Body of pancreas (tissue), 4 donors: ENCODE measurements around the gene CLPX. TPM values are rescaled to one million over a fixed set of nuclear protein-coding genes. Genes with fewer than 3 reads are reported as not detected.

Experiments
- ATAC-seq: fragments of 150-250 bp; one replicate; pipeline ENCODE4 v1.9.1; 2016
- DNase-seq, 4 donors: peaks; one replicate each; pipeline ENCODE4 v3.0.0-alpha.2; 2019
- H3K27ac ChIP-seq, 4 donors: fragments of 200-600 bp; sonication (generic); 1 replicate in 3 of 4; 2 replicates in 1 of 4; pipeline versions ENCODE4 v1.5.1 to v1.6.1; 2016 to 2019; ENCODE audit warnings: mild to moderate bottlenecking in 1 of 4, mixed read lengths in 1 of 4, moderate library complexity in 1 of 4
- H3K27me3 ChIP-seq, 2 donors: fragments of 200-600 bp; sonication (generic); one replicate each; pipeline ENCODE4 v1.6.0; 2016; ENCODE audit warnings: mild to moderate bottlenecking in 1 of 2
- H3K36me3 ChIP-seq, 2 donors: fragments of 200-600 bp; sonication (generic); replicated peaks in 1 of 2; 2 replicates each; pipeline ENCODE4 v1.5.1; 2016; ENCODE audit warnings: low read depth in 2 of 2; ENCODE audit not compliant: insufficient read depth in 1 of 2
- H3K4me1 ChIP-seq: fragments of 200-600 bp; sonication (generic); one replicate; pipeline ENCODE4 v1.6.0; 2016
- H3K4me3 ChIP-seq, 2 donors: fragments of 200-600 bp; sonication (generic); 1 replicate in 1 of 2; 2 replicates in 1 of 2; pipeline ENCODE4 v1.5.1; 2016 to 2019
- H3K9me3 ChIP-seq, 3 donors: fragments of 200-600 bp; sonication (generic); 1 replicate in 2 of 3; 2 replicates in 1 of 3; pipeline ENCODE4 v1.5.1; 2016
- CTCF ChIP-seq, 7 experiments: fragments of 450-650 bp in 4 of 7; fragments of 200-600 bp in 3 of 7; sonication (generic) in 3 of 7; IDR thresholded peaks; one replicate each; pipeline ENCODE4 v1.5.1; 2016 to 2019; ENCODE audit warnings: antibody characterized with exemption in 7 of 7
- POLR2A ChIP-seq, 3 donors: fragments of 450-650 bp; IDR thresholded peaks; one replicate each; pipeline ENCODE4 v1.6.1; 2016; ENCODE audit warnings: antibody characterized with exemption in 3 of 3, mild to moderate bottlenecking in 2 of 3
- WGBS, 2 donors: methylation state at CpG; one replicate each; pipeline ENCODE4 v1.1.5; 2017; 5-methylcytosine and 5-hydroxymethylcytosine counted together
- intact Hi-C: fragments of 100-400 bp; cut with DNase I; formaldehyde crosslinking; loops from one replicate; pipeline ENCODE4 v1.15.1; 2023
- total RNA-seq, 2 donors: library from RNA; depleted of rRNA; stranded (reverse); fragments of >200 nt; gene quantifications; one replicate each; pipeline ENCODE4 v1.1.0, GENCODE V29; 2016

CLPX gene
- total RNA-seq, 2 donors from 2014 or later = 16.2 to 19.2 TPM

GRCh38 chr15:65217526-65218482 is 32.7 kb upstream of the CLPX start:
- DNase-seq (no peak), ATAC-seq (no peak)
- TF ChIP-seq POLR2A (IDR thresholded peaks at IDR 0.05) (no peak), CTCF (IDR thresholded peaks at IDR 0.05) (no peak)
- no peak overlapping the region for H3K27ac ChIP-seq
- intact Hi-C loops = no loop called here
- no peaks in the 10 kb centered on the region for H3K9me3 ChIP-seq
- H3K4me1 ChIP-seq = no peaks in the 10 kb centered on the region
- H3K4me3 ChIP-seq = no peak overlapping the region
- H3K36me3 ChIP-seq = no peaks in the 10 kb centered on the region
- no peaks in the 10 kb centered on the region for H3K27me3 ChIP-seq
- WGBS, 2 donors = 70 to 72% methylated on average over 10 of the region's 10 CpGs

DNA sequence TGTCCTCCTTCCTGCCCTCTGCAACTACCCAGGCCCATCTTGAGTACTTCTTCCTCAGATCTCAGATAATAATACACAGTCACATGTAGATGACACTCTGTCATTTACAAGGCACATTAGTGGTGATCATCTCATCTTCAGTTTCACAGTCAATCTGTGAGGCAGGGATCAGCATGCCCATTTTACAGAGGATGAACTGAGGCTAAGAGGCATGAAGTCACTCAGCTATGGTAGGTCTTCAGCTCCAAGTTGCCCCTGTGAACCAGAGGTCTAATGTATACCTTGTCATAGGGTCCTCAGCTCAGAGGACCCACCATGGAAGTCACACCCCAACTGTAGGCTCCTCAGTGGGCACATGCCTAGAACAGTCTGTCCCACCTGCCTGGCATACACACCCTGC is 30.4 kb upstream of the CLPX start:
- intact Hi-C loops = no loop called here
- no peak for ATAC-seq
- TF ChIP-seq POLR2A (IDR thresholded peaks at IDR 0.05) (no peak), CTCF (IDR thresholded peaks at IDR 0.05) (no peak)
- Histone ChIP-seq H3K27me3 (no peaks in the 10 kb centered on the region), H3K4me1 (no peaks in the 10 kb centered on the region), H3K36me3 (no peaks in the 10 kb centered on the region), H3K9me3 (no peaks in the 10 kb centered on the region), H3K4me3 (no peak overlapping the region), H3K27ac (no peak overlapping the region)
- DNase-seq = no peak

- TF ChIP-seq CTCF (IDR thresholded peaks at IDR 0.05) (no peak), POLR2A (IDR thresholded peaks at IDR 0.05) (no peak)
Measured at GRCh38 chr15:65214010-65214409, 28.9 kb upstream of the CLPX start.

GRCh38 chr15:65213241-65213640 is 28.1 kb upstream of the CLPX start:
- 40 to 65% methylated on average over 2 of the region's 2 CpGs for WGBS, 2 donors
- intact Hi-C loops = no loop called here
- no peak overlapping the region for H3K27ac ChIP-seq
- ATAC-seq (no peak), DNase-seq (no peak)
- H3K27me3 ChIP-seq = no peaks in the 10 kb centered on the region
- H3K9me3 ChIP-seq = no peaks in the 10 kb centered on the region
- H3K4me1 ChIP-seq = no peaks in the 10 kb centered on the region
- H3K4me3 ChIP-seq = no peak overlapping the region
- TF ChIP-seq POLR2A (IDR thresholded peaks at IDR 0.05) = no peak
- TF ChIP-seq CTCF (IDR thresholded peaks at IDR 0.05) = no peak
- no peaks in the 10 kb centered on the region for H3K36me3 ChIP-seq

More at GRCh38 chr15:65214010-65214409, 28.9 kb upstream of the CLPX start:
- Histone ChIP-seq H3K9me3 (no peaks in the 10 kb centered on the region), H3K27ac (no peak overlapping the region), H3K4me3 (no peak overlapping the region), H3K36me3 (no peaks in the 10 kb centered on the region), H3K27me3 (no peaks in the 10 kb centered on the region), H3K4me1 (no peaks in the 10 kb centered on the region)
- WGBS, 2 donors = 53 to 65% methylated on average over 4 of the region's 4 CpGs
- intact Hi-C loops = no loop called here
- no peak for DNase-seq
- ATAC-seq = no peak

DNA sequence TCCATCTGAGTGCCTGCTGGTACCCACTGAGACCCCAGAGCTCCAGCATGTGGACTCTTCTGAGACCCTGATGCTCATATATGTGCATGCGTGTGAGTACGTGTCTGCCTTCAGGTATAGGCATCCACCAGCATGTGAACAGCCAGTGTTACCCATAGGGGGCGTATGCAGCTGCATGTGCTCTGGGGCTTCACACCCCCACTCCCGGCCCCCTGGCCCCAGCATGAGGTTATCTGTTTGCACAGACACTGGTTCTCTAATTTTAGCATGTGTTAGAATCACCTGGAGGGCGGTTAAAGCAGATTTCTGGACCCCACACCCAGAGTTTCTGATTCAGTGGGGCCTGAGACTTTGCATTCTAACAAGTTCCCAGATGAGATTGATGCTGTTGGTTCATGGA is 27.0 kb upstream of the CLPX start:
- Histone ChIP-seq H3K36me3 (no peaks in the 10 kb centered on the region), H3K9me3 (no peaks in the 10 kb centered on the region), H3K27me3 (no peaks in the 10 kb centered on the region), H3K4me3 (no peak overlapping the region), H3K4me1 (no peaks in the 10 kb centered on the region), H3K27ac (no peak overlapping the region)
- TF ChIP-seq CTCF (IDR thresholded peaks at IDR 0.05) = no peak
- TF ChIP-seq POLR2A (IDR thresholded peaks at IDR 0.05) = no peak
- 50 to 73% methylated on average over 4 to 5 of the region's 5 CpGs for WGBS, 2 donors
- no peak for ATAC-seq
- intact Hi-C loops = no loop called here
- peak in 1 of 4 donors; percentile 29 for DNase-seq
